SK-N-MC (cell line): ENCODE data around the gene HOMER2.

ENCODE experiments used
- DNase-seq: peaks from one replicate; pipeline ENCODE4 v3.0.0-alpha.2; 2011; ENCODE audit warnings: low read depth, low spot score
- H3K27ac ChIP-seq: fragments of 200-600 bp; sonication (generic); 2 replicates; pipeline ENCODE4 v1.5.1; 2016; ENCODE audit warnings: mixed run types
- H3K36me3 ChIP-seq: fragments of 200-600 bp; sonication (generic); 2 replicates; pipeline ENCODE4 v1.6.1; 2017; ENCODE audit warnings: antibody characterized with exemption, low read length, mixed read lengths; ENCODE audit not compliant: insufficient read depth
- H3K4me3 ChIP-seq: fragments of 200-600 bp; sonication (generic); 2 replicates; pipeline ENCODE4 v1.5.1; 2016
- H3K9ac ChIP-seq: fragments of 200-600 bp; sonication (generic); 2 replicates; pipeline ENCODE4 v1.8.0; 2017; ENCODE audit warnings: mixed run types, mixed read lengths; ENCODE audit not compliant: insufficient read length
- H3K9me3 ChIP-seq: fragments of 200-600 bp; sonication (generic); 2 replicates; pipeline ENCODE4 v1.6.1; 2017; ENCODE audit warnings: low read depth, mild to moderate bottlenecking, antibody characterized with exemption, low read length, moderate library complexity, mixed read lengths
- EZH2 ChIP-seq: fragments of 200-600 bp; sonication (generic); IDR thresholded peaks from one replicate; pipeline ENCODE4 v1.6.1; 2017; ENCODE audit warnings: antibody characterized with exemption
- FOXP2 ChIP-seq: optimal IDR thresholded peaks from 2 replicates; pipeline ENCODE3; 2011; ENCODE audit warnings: mild to moderate bottlenecking, moderate library complexity; ENCODE audit not compliant: insufficient read depth; ENCODE audit errors: extremely low read length, control extremely low read depth
- POLR2AphosphoS5 ChIP-seq: IDR thresholded peaks from 2 replicates; pipeline ENCODE4 v1.6.1; 2012; ENCODE audit warnings: mild to moderate bottlenecking, low read depth, low read length, borderline replicate concordance

HOMER2 gene

GRCh38 chr15:82856397-82857170 lies 95.9 kb downstream of the HOMER2 start:
- TF ChIP-seq POLR2AphosphoS5 (no peak), FOXP2 (no peak), EZH2 (no peak)
- Histone ChIP-seq H3K36me3 (no peaks in the 10 kb centered on the region), H3K9ac (no peak overlapping the region), H3K4me3 (no peak overlapping the region), H3K27ac (no peak overlapping the region), H3K9me3 (no peaks in the 10 kb centered on the region)
- no peak for DNase-seq

- H3K4me3 ChIP-seq: no peak overlapping the region
- DNase-seq: no peak
- no peak overlapping the region for H3K9ac ChIP-seq
- H3K9me3 ChIP-seq: no peaks in the 10 kb centered on the region
- no peaks in the 10 kb centered on the region for H3K36me3 ChIP-seq
- TF ChIP-seq POLR2AphosphoS5 (no peak), FOXP2 (no peak), EZH2 (no peak)
- no peak overlapping the region for H3K27ac ChIP-seq
Measured at GRCh38 chr15:82855286-82856100, 97.0 kb downstream of the HOMER2 start.

- no peaks in the 10 kb centered on the region for H3K9me3 ChIP-seq
- no peak overlapping the region for H3K4me3 ChIP-seq
- TF ChIP-seq POLR2AphosphoS5: no peak
- no peak for TF ChIP-seq EZH2
- TF ChIP-seq FOXP2: no peak
- H3K9ac ChIP-seq: no peak overlapping the region
- no peak overlapping the region for H3K27ac ChIP-seq
- no peak for DNase-seq
- no peaks in the 10 kb centered on the region for H3K36me3 ChIP-seq
Measured at GRCh38 chr15:82854554-82854953, 98.0 kb downstream of the HOMER2 start.

- no peak for TF ChIP-seq FOXP2
- TF ChIP-seq POLR2AphosphoS5: no peak
- TF ChIP-seq EZH2: no peak
- no peaks in the 10 kb centered on the region for H3K9me3 ChIP-seq
- no peaks in the 10 kb centered on the region for H3K36me3 ChIP-seq
- H3K9ac ChIP-seq: no peak overlapping the region
- H3K4me3 ChIP-seq: no peak overlapping the region; the same call in 1 of the 2 replicates
- no peak for DNase-seq
- H3K27ac ChIP-seq: no peak overlapping the region
Measured at GRCh38 chr15:82852941-82853561, 99.5 kb downstream of the HOMER2 start.

- no peaks in the 10 kb centered on the region for H3K36me3 ChIP-seq
- no peak overlapping the region for H3K4me3 ChIP-seq
- H3K27ac ChIP-seq: no peak overlapping the region
- H3K9ac ChIP-seq: no peak overlapping the region
- DNase-seq: no peak
- no peaks in the 10 kb centered on the region for H3K9me3 ChIP-seq
- no peak for TF ChIP-seq FOXP2
- TF ChIP-seq EZH2: no peak
- no peak for TF ChIP-seq POLR2AphosphoS5
Measured at GRCh38 chr15:82851981-82852511, 100.5 kb downstream of the HOMER2 start.

GRCh38 chr15:82851306-82851850 lies 101.1 kb downstream of the HOMER2 start:
- Histone ChIP-seq H3K9me3 (no peaks in the 10 kb centered on the region), H3K36me3 (no peaks in the 10 kb centered on the region), H3K4me3 (no peak overlapping the region), H3K27ac (no peak overlapping the region), H3K9ac (no peak overlapping the region)
- TF ChIP-seq POLR2AphosphoS5 (no peak), FOXP2 (no peak), EZH2 (no peak)
- DNase-seq: no peak

GRCh38 chr15:82850731-82851130 lies 101.8 kb downstream of the HOMER2 start:
- H3K36me3 ChIP-seq: no peaks in the 10 kb centered on the region
- TF ChIP-seq POLR2AphosphoS5: no peak
- no peak for TF ChIP-seq EZH2
- no peak for TF ChIP-seq FOXP2
- H3K9me3 ChIP-seq: no peaks in the 10 kb centered on the region
- no peak overlapping the region for H3K9ac ChIP-seq
- H3K4me3 ChIP-seq: peak overlapping the region; percentile 36; the same call in 1 of the 2 replicates
- DNase-seq: peak; percentile 16
- H3K27ac ChIP-seq: no peak overlapping the region
